Measurements from ENCODE around the gene KLHL41. TPM values are rescaled to one million over a fixed set of nuclear protein-coding genes. Genes with fewer than 3 reads are reported as not detected.

The KLHL41 gene
- total RNA-seq, 2 experiments from 2014 or later = not detected

GRCh38 chr2:169469952-169470572 lies 39.4 kb upstream of the KLHL41 start:
- DNase-seq = no peak
- no peaks in the 10 kb centered on the region for H3K9me3 ChIP-seq (ENCODE audit: control insufficient read depth in 1 of 2, insufficient read depth in 1 of 2, low read length in 2 of 2)
- ChIA-PET CTCF (interaction anchor here (1.2 kb wide), 1 partner anchor 10 kb away, joined by 4 read pairs; the partner anchor contains the start of gene BBS5), POLR2A (interaction anchor here (1.0 to 2.3 kb wide), 3 partner anchors 8 to 115 kb away, joined by 3 to 18 read pairs (median 6); partner anchors contain the start of gene BBS5)
- intact Hi-C loops (cut with DNase I, micrococcal nuclease) = loop anchor here in 1 of 2 experiments (10.0 kb wide), 2 partner anchors 225 to 495 kb away; partner anchors contain the start of genes CFAP210 and PHOSPHO2
- H3K4me1 Mint-ChIP-seq (ENCODE audit: low read depth) = no peaks in the 10 kb centered on the region
- peak; percentile 29 for ATAC-seq (ENCODE audit: poor library complexity)
- H3K27me3 Mint-ChIP-seq = no peaks in the 10 kb centered on the region
- no peak overlapping the region for H3K27ac Mint-ChIP-seq
- no peaks in the 10 kb centered on the region for H3K27me3 ChIP-seq (ENCODE audit: control insufficient read depth in 1 of 2, insufficient read depth in 2 of 2, low read length in 2 of 2)
- no peaks in the 10 kb centered on the region for H3K36me3 ChIP-seq (ENCODE audit: insufficient read depth, low read length)
- H3K4me3 ChIP-seq (ENCODE audit: low read length) = no peak overlapping the region
- H3K4me1 ChIP-seq (ENCODE audit: insufficient read depth, low read length) = no peaks in the 10 kb centered on the region
- H3K9me3 Mint-ChIP-seq = no peaks in the 10 kb centered on the region
- no peak overlapping the region for H3K27ac ChIP-seq (ENCODE audit: low read depth in 1 of 2, low read length in 2 of 2)
- no peak overlapping the region for H3K4me3 Mint-ChIP-seq
- no peaks in the 10 kb centered on the region for H3K36me3 Mint-ChIP-seq (ENCODE audit: low read depth)
- TF ChIP-seq CTCF (IDR thresholded peaks at IDR 0.05) = no peak

GRCh38 chr2:169472249-169472648 lies 37.3 kb upstream of the KLHL41 start:
- Histone ChIP-seq H3K27ac (ENCODE audit: low read depth in 1 of 2, low read length in 2 of 2) (no peak overlapping the region), H3K9me3 (ENCODE audit: control insufficient read depth in 1 of 2, insufficient read depth in 1 of 2, low read length in 2 of 2) (no peaks in the 10 kb centered on the region), H3K36me3 (ENCODE audit: insufficient read depth, low read length) (no peaks in the 10 kb centered on the region), H3K4me1 (ENCODE audit: insufficient read depth, low read length) (no peaks in the 10 kb centered on the region), H3K4me3 (ENCODE audit: low read length) (no peak overlapping the region), H3K27me3 (ENCODE audit: control insufficient read depth in 1 of 2, insufficient read depth in 2 of 2, low read length in 2 of 2) (no peaks in the 10 kb centered on the region)
- Mint-ChIP-seq H3K27ac (no peak overlapping the region), H3K36me3 (ENCODE audit: low read depth) (no peaks in the 10 kb centered on the region), H3K4me3 (no peak overlapping the region), H3K27me3 (no peaks in the 10 kb centered on the region), H3K4me1 (ENCODE audit: low read depth) (no peaks in the 10 kb centered on the region), H3K9me3 (no peaks in the 10 kb centered on the region)
- ATAC-seq (ENCODE audit: poor library complexity) (no peak), DNase-seq (no peak)
- ChIA-PET CTCF (interaction anchor here (1.3 kb wide), 1 partner anchor 22 kb away, joined by 3 read pairs; no protein-coding TSS in a partner anchor), POLR2A (interaction anchor here (1.7 kb wide), 1 partner anchor 7 kb away, joined by 7 read pairs; the partner anchor contains the start of gene BBS5)
- intact Hi-C loops (cut with DNase I, micrococcal nuclease) = loop anchor here in 1 of 2 experiments (10.0 kb wide), 1 partner anchor 223 kb away; the partner anchor contains the start of genes CFAP210 and PHOSPHO2
- TF ChIP-seq CTCF (IDR thresholded peaks at IDR 0.05) = no peak

- Mint-ChIP-seq H3K9me3 (no peaks in the 10 kb centered on the region), H3K4me1 (ENCODE audit: low read depth) (peaks cover 21% of the 10 kb centered on the region), H3K27ac (no peak overlapping the region), H3K36me3 (ENCODE audit: low read depth) (no peaks in the 10 kb centered on the region), H3K27me3 (no peaks in the 10 kb centered on the region), H3K4me3 (no peak overlapping the region)
- peaks cover 14% of the 10 kb centered on the region for H3K4me1 ChIP-seq (ENCODE audit: insufficient read depth, low read length)
- no peaks in the 10 kb centered on the region for H3K27me3 ChIP-seq (ENCODE audit: control insufficient read depth in 1 of 2, insufficient read depth in 2 of 2, low read length in 2 of 2)
- TF ChIP-seq CTCF (IDR thresholded peaks at IDR 0.05) = no peak
- CTCF ChIA-PET = no interaction called here
- no peak overlapping the region for H3K27ac ChIP-seq (ENCODE audit: low read depth in 1 of 2, low read length in 2 of 2)
- no peak overlapping the region for H3K4me3 ChIP-seq (ENCODE audit: low read length)
- POLR2A ChIA-PET = no interaction called here
- no peaks in the 10 kb centered on the region for H3K36me3 ChIP-seq (ENCODE audit: insufficient read depth, low read length)
- no peaks in the 10 kb centered on the region for H3K9me3 ChIP-seq (ENCODE audit: control insufficient read depth in 1 of 2, insufficient read depth in 1 of 2, low read length in 2 of 2)
- intact Hi-C loops (cut with DNase I, micrococcal nuclease) = loop anchor here (5.0 to 10.0 kb wide), 3 partner anchors 86 to 218 kb away; partner anchors contain the start of genes CFAP210 (in 2 of the 2) and PHOSPHO2 (in 2 of the 2)
- DNase-seq = no peak
- ATAC-seq (ENCODE audit: poor library complexity) = no peak
Observed at GRCh38 chr2:169476459-169476858, 33.0 kb upstream of the KLHL41 start.
